ENCODE results near the gene GHITM. TPM values are rescaled to one million over a fixed set of nuclear protein-coding genes. Genes with fewer than 3 reads are reported as not detected.

The GHITM gene
- total RNA-seq, 1 donor, result 161 TPM

GRCh38 chr10:84196083-84196482 is 56.8 kb downstream of the GHITM start:
- TF ChIP-seq, protein P1, sequence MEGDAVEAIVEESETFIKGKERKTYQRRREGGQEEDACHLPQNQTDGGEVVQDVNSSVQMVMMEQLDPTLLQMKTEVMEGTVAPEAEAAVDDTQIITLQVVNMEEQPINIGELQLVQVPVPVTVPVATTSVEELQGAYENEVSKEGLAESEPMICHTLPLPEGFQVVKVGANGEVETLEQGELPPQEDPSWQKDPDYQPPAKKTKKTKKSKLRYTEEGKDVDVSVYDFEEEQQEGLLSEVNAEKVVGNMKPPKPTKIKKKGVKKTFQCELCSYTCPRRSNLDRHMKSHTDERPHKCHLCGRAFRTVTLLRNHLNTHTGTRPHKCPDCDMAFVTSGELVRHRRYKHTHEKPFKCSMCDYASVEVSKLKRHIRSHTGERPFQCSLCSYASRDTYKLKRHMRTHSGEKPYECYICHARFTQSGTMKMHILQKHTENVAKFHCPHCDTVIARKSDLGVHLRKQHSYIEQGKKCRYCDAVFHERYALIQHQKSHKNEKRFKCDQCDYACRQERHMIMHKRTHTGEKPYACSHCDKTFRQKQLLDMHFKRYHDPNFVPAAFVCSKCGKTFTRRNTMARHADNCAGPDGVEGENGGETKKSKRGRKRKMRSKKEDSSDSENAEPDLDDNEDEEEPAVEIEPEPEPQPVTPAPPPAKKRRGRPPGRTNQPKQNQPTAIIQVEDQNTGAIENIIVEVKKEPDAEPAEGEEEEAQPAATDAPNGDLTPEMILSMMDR (IDR thresholded peaks at IDR 0.05; ENCODE audit: insufficient read depth, low read length), result no peak
- DNase-seq (ENCODE audit: low read depth), result no peak
- no peak overlapping the region for H3K4me3 ChIP-seq (ENCODE audit: low read depth, low read length)

GRCh38 chr10:84196941-84197340 is 57.6 kb downstream of the GHITM start:
- TF ChIP-seq, protein P1 (IDR thresholded peaks at IDR 0.05; ENCODE audit: insufficient read depth, low read length), result no peak
- H3K4me3 ChIP-seq (ENCODE audit: low read depth, low read length), result no peak overlapping the region
- DNase-seq (ENCODE audit: low read depth), result no peak

DNA sequence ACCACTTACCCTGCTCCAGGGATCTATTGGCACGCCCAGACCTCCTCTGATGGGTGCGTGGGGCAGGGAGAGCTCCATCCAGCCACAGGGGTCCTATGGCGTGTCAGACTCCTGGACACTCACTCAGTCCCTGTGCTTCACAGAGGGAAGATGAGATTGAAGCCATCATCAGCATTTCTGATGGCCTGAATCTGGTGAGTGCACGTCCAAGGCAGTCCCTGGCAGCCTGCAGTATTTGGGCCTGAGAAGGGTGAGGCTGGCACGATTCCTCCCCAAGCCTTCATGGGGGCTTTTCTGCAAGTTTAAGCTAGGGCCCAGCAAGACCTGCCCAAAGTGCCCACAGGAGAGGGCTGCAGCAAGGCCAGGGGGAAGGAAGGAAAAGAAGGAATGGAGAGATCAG is 58.3 kb downstream of the GHITM start:
- no peak overlapping the region for H3K4me3 ChIP-seq (ENCODE audit: low read depth, low read length)
- TF ChIP-seq, protein P1 (IDR thresholded peaks at IDR 0.05; ENCODE audit: insufficient read depth, low read length), result no peak
- no peak for DNase-seq (ENCODE audit: low read depth)

- TF ChIP-seq, protein P1 (IDR thresholded peaks at IDR 0.05; ENCODE audit: insufficient read depth, low read length), result no peak
- H3K4me3 ChIP-seq (ENCODE audit: low read depth, low read length), result no peak overlapping the region
- no peak for DNase-seq (ENCODE audit: low read depth)
These were observed 59.1 kb downstream of the GHITM start for GRCh38 chr10:84198206-84198915.

DNA sequence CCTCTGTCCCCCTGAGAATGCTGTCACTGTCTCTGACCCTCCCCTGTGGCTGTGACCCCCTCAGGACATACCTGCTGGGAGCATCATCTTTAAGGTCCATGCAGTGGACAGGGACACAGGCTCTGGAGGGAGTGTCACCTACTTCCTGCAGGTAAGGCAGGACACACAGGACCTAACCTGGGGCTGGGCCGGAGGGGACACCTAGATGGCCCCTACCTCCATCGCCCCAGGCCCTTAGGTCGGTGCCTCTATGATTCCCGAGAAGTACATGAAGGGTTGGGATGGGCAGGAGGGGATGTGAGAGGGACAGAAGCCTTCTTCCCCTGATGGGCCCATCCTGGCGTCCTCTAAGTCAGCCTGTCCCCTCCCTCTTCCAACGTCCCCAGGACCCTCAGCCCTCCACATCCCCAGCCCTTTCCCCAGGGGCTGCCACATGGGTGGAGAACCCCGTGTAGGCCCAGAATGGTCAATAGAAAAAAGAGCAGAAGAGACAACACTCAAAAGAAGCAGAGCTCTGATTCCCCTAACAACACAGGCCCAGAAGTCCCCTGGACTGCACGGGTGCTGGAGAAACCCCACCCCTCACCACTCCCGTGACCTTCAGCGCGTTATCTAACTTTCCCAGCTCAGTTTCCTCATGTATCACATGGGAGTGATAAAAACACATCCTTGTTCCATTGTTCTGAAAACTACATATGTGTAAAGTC is 61.4 kb downstream of the GHITM start:
- no peak for DNase-seq (ENCODE audit: low read depth)
- TF ChIP-seq, protein P1 (IDR thresholded peaks at IDR 0.05; ENCODE audit: insufficient read depth, low read length), result no peak
- H3K4me3 ChIP-seq (ENCODE audit: low read depth, low read length), result no peak overlapping the region

DNA sequence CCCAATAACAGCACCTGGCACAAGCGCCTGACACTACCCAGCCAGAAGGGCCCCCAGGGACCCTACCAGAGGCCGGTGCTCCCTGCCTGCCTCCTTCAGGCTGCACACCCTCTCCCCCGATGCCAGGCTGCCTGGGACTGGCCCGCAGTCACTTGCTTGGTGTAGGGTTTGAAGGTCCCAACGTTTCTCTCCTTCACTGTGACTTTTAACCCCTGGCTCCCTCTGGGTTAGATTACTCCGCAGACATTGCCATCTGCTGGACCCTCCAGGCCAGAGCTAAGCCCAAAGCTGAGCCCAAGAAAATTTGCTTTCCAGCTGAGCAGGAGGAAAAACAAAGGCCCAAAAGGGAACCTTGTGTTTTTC is 61.9 kb downstream of the GHITM start:
- DNase-seq (ENCODE audit: low read depth), result no peak
- TF ChIP-seq, protein P1 (IDR thresholded peaks at IDR 0.05; ENCODE audit: insufficient read depth, low read length), result no peak
- no peak overlapping the region for H3K4me3 ChIP-seq (ENCODE audit: low read depth, low read length)

Measured in fibroblast of the aortic adventitia (primary cell).